Spleen (tissue), 11 donors: ENCODE results near the gene HOXA13. TPM values are rescaled to one million over a fixed set of nuclear protein-coding genes. Genes with fewer than 3 reads are reported as not detected.
A peak's percentile ranks its signal among the peaks of the same experiment; 100 is the strongest.

ENCODE experiments used
- DNase-seq: peaks from one replicate; pipeline ENCODE4 v3.0.0-alpha.2; 2020
- H3K27ac ChIP-seq, 8 donors: fragments of 200-600 bp; sonication (generic) in 7 of 8; 1 replicate in 4 of 8; 2 replicates in 4 of 8; pipeline versions ENCODE4 v1.5.0 to v1.8.0; 2016 to 2021; ENCODE audit warnings: inconsistent platforms in 4 of 8, mild to moderate bottlenecking in 4 of 8, moderate library complexity in 1 of 8
- H3K27me3 ChIP-seq, 7 donors: fragments of 200-600 bp; sonication (generic) in 6 of 7; replicated peaks in 1 of 7; 1 replicate in 4 of 7; 2 replicates in 3 of 7; pipeline versions ENCODE4 v1.5.0 to v1.8.0; 2016 to 2021; ENCODE audit warnings: inconsistent platforms in 3 of 7, mild to moderate bottlenecking in 1 of 7
- H3K36me3 ChIP-seq, 6 donors: fragments of 200-600 bp; sonication (generic) in 5 of 6; 1 replicate in 4 of 6; 2 replicates in 2 of 6; pipeline versions ENCODE4 v1.5.0 to v1.8.0; 2016 to 2021; ENCODE audit warnings: inconsistent platforms in 2 of 6
- H3K4me1 ChIP-seq, 6 donors: fragments of 200-600 bp; sonication (generic) in 5 of 6; 1 replicate in 3 of 6; 2 replicates in 3 of 6; pipeline versions ENCODE4 v1.5.0 to v1.8.0; 2016 to 2021; ENCODE audit warnings: inconsistent platforms in 3 of 6
- H3K4me3 ChIP-seq, 8 donors: fragments of 200-600 bp; sonication (generic) in 7 of 8; 1 replicate in 4 of 8; 2 replicates in 4 of 8; pipeline versions ENCODE4 v1.5.0 to v1.8.0; 2016 to 2021; ENCODE audit warnings: inconsistent platforms in 4 of 8, mild to moderate bottlenecking in 4 of 8, moderate library complexity in 2 of 8
- H3K9me3 ChIP-seq, 8 donors: fragments of 200-600 bp; sonication (generic) in 7 of 8; 1 replicate in 4 of 8; 2 replicates in 4 of 8; pipeline versions ENCODE4 v1.5.0 to v1.8.0; 2016 to 2021; ENCODE audit warnings: inconsistent platforms in 4 of 8
- CTCF ChIP-seq, 11 experiments: fragments of 200-600 bp in 7 of 11; fragments of 450-650 bp in 4 of 11; sonication (generic) in 4 of 11; IDR thresholded peaks in 8 of 11; conservative IDR thresholded peaks in 3 of 11; 1 replicate in 7 of 11; 2 replicates in 4 of 11; pipeline versions ENCODE4 v1.4.0 to v1.8.0; 2016 to 2021; ENCODE audit warnings: antibody characterized with exemption in 11 of 11, inconsistent platforms in 4 of 11, mild to moderate bottlenecking in 1 of 11
- POLR2A ChIP-seq, 3 donors: fragments of 450-650 bp; IDR thresholded peaks; one replicate each; pipeline ENCODE4 v1.5.1; 2017; ENCODE audit warnings: antibody characterized with exemption in 3 of 3, mild to moderate bottlenecking in 1 of 3
- POLR2AphosphoS5 ChIP-seq, 3 donors: sonication (generic); formaldehyde crosslinking; IDR thresholded peaks; one replicate each; pipeline ENCODE4 v1.5.1; 2017; ENCODE audit warnings: antibody characterized with exemption in 3 of 3
- WGBS, 5 donors: extraction: QIAGEN DNeasy Blood & Tissue Kit in 3 of 5; methylation state at CpG; one replicate each; pipeline versions ENCODE4 v1.1.5 to v1.1.7; 2013 to 2018; 5-methylcytosine and 5-hydroxymethylcytosine counted together
- intact Hi-C: fragments of 100-400 bp; cut with DNase I; formaldehyde crosslinking; loops from one replicate; pipeline ENCODE4 v1.15.0; 2023; ENCODE audit warnings: low total_unique reads
- polyA plus RNA-seq, 3 donors: library from polyadenylated mRNA; stranded (reverse); fragments of 200-250 nt; gene quantifications; one replicate each; pipeline ENCODE4 v1.2.1, GENCODE V29; 2013
- total RNA-seq, 7 donors: library from RNA; depleted of rRNA in 3 of 7; stranded (reverse); fragments of >200 nt in 3 of 7; fragmentation: NEBNext Ultra II Directional in 4 of 7; extraction: Animal tissue kit (Norgen Biotek cat#: 25700) in 4 of 7; gene quantifications; one replicate each; pipeline versions ENCODE4 v1.1.0 to v1.2.1, GENCODE V29; 2016 to 2021
- donor health status: healthy with polysubstance abuse.
- donor health status: DM: no; HTN: no; CAD: no; lungs with moderate emphysema.
- donor health status: DM: no; HTN: no; CAD: no.
- donor health status: Bipolar disorder and iron deficiency.
- donor health status: healthy.
- donor health status: DM: no; HTN: no; CAD: no.
- donor health status: DM: yes; HTN: yes; CAD: no.

HOXA13 gene
- total and polyA plus RNA-seq, 10 donors = not detected

- Histone ChIP-seq H3K27me3 (peaks cover 19 to 100% (median 94%) of the 10 kb centered on the region in 7 donors), H3K9me3 (no peaks in the 10 kb centered on the region), H3K4me3 (no peak overlapping the region), H3K36me3 (no peaks in the 10 kb centered on the region), H3K27ac (no peak overlapping the region), H3K4me1 (peaks cover 12 to 58% (median 43%) of the 10 kb centered on the region in 6 donors)
- TF ChIP-seq CTCF (IDR thresholded peaks at IDR 0.05 in 8 of 11, conservative IDR thresholded peaks at IDR 0.05 in 3 of 11) = no peak
- TF ChIP-seq POLR2A (IDR thresholded peaks at IDR 0.05) = no peak
- TF ChIP-seq POLR2AphosphoS5 (IDR thresholded peaks at IDR 0.05) = no peak
- DNase-seq = no peak
- intact Hi-C loops = no loop called here
- 17 to 27% (median 19%) methylated on average over 4 of the region's 4 CpGs for WGBS, 5 donors
Measured at GRCh38 chr7:27203964-27204594, 4.2 kb upstream of the HOXA13 start.

DNA sequence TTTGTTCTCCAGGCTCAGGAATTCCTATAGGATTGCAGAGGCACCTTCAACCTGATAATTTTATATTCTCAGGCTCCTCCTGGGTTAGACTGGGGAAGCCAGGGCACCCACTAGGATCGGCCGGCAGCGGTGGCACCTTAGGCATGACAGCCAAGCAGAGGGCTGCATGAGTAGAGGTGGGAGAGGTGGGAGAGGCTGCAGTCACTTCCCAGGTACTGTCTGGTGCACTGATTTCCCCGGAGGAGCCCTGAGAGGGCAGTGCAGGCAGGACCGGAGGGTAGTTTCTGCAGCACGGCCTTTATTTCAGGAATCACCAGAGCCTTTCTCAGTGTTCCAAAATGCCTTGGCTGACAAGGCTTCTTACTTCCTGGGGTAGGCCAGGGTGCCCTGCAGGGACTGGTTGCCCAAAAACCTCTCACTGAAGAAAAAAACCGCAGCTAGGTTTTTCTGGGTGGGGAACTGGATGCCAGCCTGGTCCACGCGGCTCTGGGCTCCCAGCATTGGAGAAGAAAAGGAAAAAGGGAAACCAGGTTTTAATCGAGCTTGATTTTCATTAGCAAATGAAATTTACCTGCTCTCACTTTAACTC, 3.6 kb upstream of the HOXA13 start:
- Histone ChIP-seq H3K9me3 (no peaks in the 10 kb centered on the region), H3K4me1 (peaks cover 12 to 64% (median 48%) of the 10 kb centered on the region in 6 donors), H3K27me3 (peaks cover 24 to 100% (median 96%) of the 10 kb centered on the region in 7 donors), H3K4me3 (no peak overlapping the region), H3K27ac (no peak overlapping the region), H3K36me3 (no peaks in the 10 kb centered on the region)
- no peak for DNase-seq
- intact Hi-C loops = no loop called here
- 0 to 14% (median 14%) methylated on average over 6 to 10 of the region's 10 CpGs for WGBS, 5 donors
- TF ChIP-seq CTCF (IDR thresholded peaks at IDR 0.05 in 8 of 11, conservative IDR thresholded peaks at IDR 0.05 in 3 of 11) (no peak), POLR2AphosphoS5 (IDR thresholded peaks at IDR 0.05) (no peak), POLR2A (IDR thresholded peaks at IDR 0.05) (no peak)

- intact Hi-C loops = no loop called here
- TF ChIP-seq CTCF (IDR thresholded peaks at IDR 0.05 in 8 of 11, conservative IDR thresholded peaks at IDR 0.05 in 3 of 11) (no peak), POLR2A (IDR thresholded peaks at IDR 0.05) (no peak), POLR2AphosphoS5 (IDR thresholded peaks at IDR 0.05) (no peak)
- no peak for DNase-seq
- peaks cover 26 to 100% (median 96%) of the 10 kb centered on the region in 7 donors for H3K27me3 ChIP-seq
- WGBS, 5 donors = 5 to 16% (median 10%) methylated on average over 3 of the region's 3 CpGs
- no peak overlapping the region for H3K27ac ChIP-seq
- H3K36me3 ChIP-seq = no peaks in the 10 kb centered on the region
- peaks cover 12 to 71% (median 54%) of the 10 kb centered on the region in 6 donors for H3K4me1 ChIP-seq
- no peak overlapping the region for H3K4me3 ChIP-seq
- no peaks in the 10 kb centered on the region for H3K9me3 ChIP-seq
Measured at GRCh38 chr7:27202862-27203134, 2.9 kb upstream of the HOXA13 start.

DNA sequence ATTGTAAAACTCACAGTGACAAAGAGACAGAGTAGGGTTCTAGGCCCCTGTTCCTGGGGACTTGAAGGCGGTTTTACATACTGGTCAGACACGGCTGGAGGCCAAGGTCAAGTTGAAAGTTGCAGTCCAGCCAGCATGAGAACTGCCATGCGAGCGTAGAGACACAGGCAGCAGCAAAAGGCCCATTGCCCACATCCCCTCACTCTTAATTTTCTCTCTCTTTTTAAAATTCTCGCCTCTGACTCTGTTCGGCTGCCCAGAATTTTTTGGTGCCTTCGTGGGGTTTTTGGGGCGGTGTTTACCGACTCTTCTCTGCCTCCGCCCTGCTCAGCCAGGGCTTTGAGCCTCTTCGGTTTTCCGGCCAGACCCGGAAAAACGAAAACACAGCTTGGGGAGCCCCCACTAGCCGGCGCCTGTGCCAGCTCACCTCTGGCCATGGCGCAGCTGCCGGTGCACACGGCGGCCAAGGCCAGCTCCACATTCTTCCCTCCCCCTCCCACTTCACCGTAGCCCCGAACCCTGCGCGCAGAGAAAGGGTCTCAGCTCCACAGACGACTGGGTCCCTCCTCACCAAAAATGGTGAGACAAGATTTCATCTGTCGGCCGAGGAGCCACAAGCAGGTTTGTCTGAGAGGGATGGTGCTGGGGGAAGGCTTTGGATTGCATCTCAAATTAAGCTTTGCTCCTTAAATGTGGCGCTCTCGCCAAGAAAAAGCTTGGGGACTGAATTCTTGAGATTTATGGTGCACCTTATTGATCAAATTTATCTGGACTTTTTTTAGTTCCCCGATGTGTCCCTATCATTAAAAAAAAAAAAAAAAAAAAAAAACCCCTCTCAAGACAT, 2.3 kb upstream of the HOXA13 start:
- peaks cover 12 to 72% (median 54%) of the 10 kb centered on the region in 6 donors for H3K4me1 ChIP-seq
- intact Hi-C loops = no loop called here

More for the DNA sequence above, 2.3 kb upstream of the HOXA13 start:
- 13 to 29% (median 18%) methylated on average over 19 to 30 of the region's 30 CpGs for WGBS, 5 donors
- H3K36me3 ChIP-seq = no peaks in the 10 kb centered on the region
- no peaks in the 10 kb centered on the region for H3K9me3 ChIP-seq
- peaks cover 26 to 100% (median 96%) of the 10 kb centered on the region in 7 donors for H3K27me3 ChIP-seq
- peak; percentile 34 for DNase-seq
- no peak overlapping the region for H3K27ac ChIP-seq
- TF ChIP-seq POLR2A (IDR thresholded peaks at IDR 0.05) (no peak), CTCF (IDR thresholded peaks at IDR 0.05 in 8 of 11, conservative IDR thresholded peaks at IDR 0.05 in 3 of 11) (no peak), POLR2AphosphoS5 (IDR thresholded peaks at IDR 0.05) (peak in 2 of 3 donors; percentile 19 to 60)
- H3K4me3 ChIP-seq = no peak overlapping the region
